Trophoblast cell (in vitro differentiated cells and primary cell): Measurements from ENCODE around the gene PACS2.

Experiments used
- DNase-seq, 2 donors: peaks; one replicate each; pipeline ENCODE4 v3.0.0-alpha.2; 2016
- H2AFZ ChIP-seq: 2 replicates; pipeline ENCODE4 v1.6.1; 2013; ENCODE audit warnings: low read length, moderate library complexity, mild to moderate bottlenecking; ENCODE audit not compliant: insufficient read depth, poor library complexity
- H2AK5ac ChIP-seq: 2 replicates; pipeline ENCODE4 v1.6.1; 2013; ENCODE audit warnings: mild to moderate bottlenecking, low read length
- H2BK120ac ChIP-seq: 2 replicates; pipeline ENCODE4 v1.6.1; 2013; ENCODE audit warnings: low read length, mild to moderate bottlenecking, moderate library complexity; ENCODE audit not compliant: insufficient read depth, poor library complexity
- H2BK12ac ChIP-seq: 2 replicates; pipeline ENCODE4 v1.6.1; 2013; ENCODE audit warnings: mild to moderate bottlenecking, low read length, moderate library complexity
- H2BK5ac ChIP-seq: 2 replicates; pipeline ENCODE4 v1.6.1; 2013; ENCODE audit warnings: low read length, low read depth, moderate library complexity, mild to moderate bottlenecking; ENCODE audit not compliant: poor library complexity
- H3K14ac ChIP-seq: 2 replicates; pipeline ENCODE4 v1.6.1; 2013; ENCODE audit warnings: mild to moderate bottlenecking, low read length
- H3K18ac ChIP-seq: 2 replicates; pipeline ENCODE4 v1.6.1; 2013; ENCODE audit warnings: mild to moderate bottlenecking, low read length
- H3K23ac ChIP-seq: 2 replicates; pipeline ENCODE4 v1.6.1; 2013; ENCODE audit warnings: low read length
- H3K27ac ChIP-seq: 2 replicates; pipeline ENCODE4 v1.5.1; 2013; ENCODE audit warnings: low read depth, mild to moderate bottlenecking, inconsistent platforms, low read length, moderate library complexity
- H3K27me3 ChIP-seq: 2 replicates; pipeline ENCODE4 v1.6.1; 2013; ENCODE audit warnings: inconsistent platforms, mild to moderate bottlenecking, low read length, moderate library complexity; ENCODE audit not compliant: insufficient read depth
- H3K36me3 ChIP-seq, 2 experiments: 1 replicate in 1 of 2; 2 replicates in 1 of 2; pipeline ENCODE4 v1.6.1; 2013; ENCODE audit warnings: low read length in 2 of 2, mild to moderate bottlenecking in 2 of 2, moderate library complexity in 1 of 2; ENCODE audit not compliant: insufficient read depth in 2 of 2, control insufficient read depth in 1 of 2
- H3K4ac ChIP-seq: 2 replicates; pipeline ENCODE4 v1.6.1; 2013; ENCODE audit warnings: low read depth, mild to moderate bottlenecking, low read length, moderate library complexity
- H3K4me1 ChIP-seq, 2 experiments: 1 replicate in 1 of 2; 2 replicates in 1 of 2; pipeline ENCODE4 v1.6.1; 2013; ENCODE audit warnings: low read length in 2 of 2, mild to moderate bottlenecking in 2 of 2, moderate library complexity in 1 of 2; ENCODE audit not compliant: insufficient read depth in 2 of 2, control insufficient read depth in 1 of 2
- H3K4me2 ChIP-seq: 2 replicates; pipeline ENCODE4 v1.6.1; 2013; ENCODE audit warnings: inconsistent platforms, mild to moderate bottlenecking, low read length, moderate library complexity
- H3K4me3 ChIP-seq: 2 replicates; pipeline ENCODE4 v1.5.1; 2013; ENCODE audit warnings: mild to moderate bottlenecking, low read depth, low read length, inconsistent platforms
- H3K79me1 ChIP-seq: one replicate; pipeline ENCODE4 v1.6.1; 2013; ENCODE audit warnings: low read length
- H3K79me2 ChIP-seq: 2 replicates; pipeline ENCODE4 v1.6.1; 2013; ENCODE audit warnings: low read length, mild to moderate bottlenecking; ENCODE audit not compliant: control insufficient read depth, insufficient read depth, poor library complexity
- H3K9ac ChIP-seq: 2 replicates; pipeline ENCODE4 v1.6.1; 2013; ENCODE audit warnings: mild to moderate bottlenecking, low read length
- H3K9me3 ChIP-seq: 2 replicates; pipeline ENCODE4 v1.6.1; 2013; ENCODE audit warnings: low read depth, mild to moderate bottlenecking, control low read depth, inconsistent platforms, low read length; ENCODE audit not compliant: insufficient read depth
- H4K12ac ChIP-seq: 2 replicates; pipeline ENCODE4 v1.6.1; 2013; ENCODE audit warnings: low read depth, mild to moderate bottlenecking, low read length, moderate library complexity
- H4K8ac ChIP-seq: 2 replicates; pipeline ENCODE4 v1.6.1; 2013; ENCODE audit warnings: low read depth, mild to moderate bottlenecking, low read length, moderate library complexity
- H4K91ac ChIP-seq: one replicate; pipeline ENCODE4 v1.6.1; 2013; ENCODE audit warnings: low read depth, mild to moderate bottlenecking, low read length, moderate library complexity
- WGBS: extraction: QIAGEN DNeasy Blood & Tissue Kit; methylation state at CpG from one replicate; pipeline ENCODE4 v1.1.7; 2013; ENCODE audit warnings: missing lambda C conversion rate; ENCODE audit not compliant: insufficient read length, insufficient coverage; ENCODE audit errors: extremely low coverage; 5-methylcytosine and 5-hydroxymethylcytosine counted together

PACS2 gene

GRCh38 chr14:105337966-105338741, 23.6 kb downstream of the PACS2 start:
- DNase-seq = no peak
- Histone ChIP-seq H4K91ac (no peak overlapping the region), H3K27me3 (no peaks in the 10 kb centered on the region), H3K23ac (no peak overlapping the region), H3K4me3 (peak overlapping the region; percentile 35), H2BK12ac (no peak overlapping the region), H4K12ac (no peak overlapping the region), H3K36me3 (peaks cover 0 to 5% of the 10 kb centered on the region in 2 experiments), H2AFZ (no peak overlapping the region), H3K14ac (no peak overlapping the region), H2BK5ac (no peak overlapping the region), H3K79me2 (peaks cover 2% of the 10 kb centered on the region), H3K4me1 (peaks cover 9 to 12% of the 10 kb centered on the region in 2 experiments), H3K18ac (no peak overlapping the region), H3K27ac (no peak overlapping the region), H3K4ac (no peak overlapping the region), H3K79me1 (no peaks in the 10 kb centered on the region), H4K8ac (no peak overlapping the region), H3K9me3 (peaks cover 10% of the 10 kb centered on the region), H3K4me2 (no peak overlapping the region), H2BK120ac (no peak overlapping the region), H2AK5ac (no peak overlapping the region), H3K9ac (no peak overlapping the region)
- no CpG with 5 or more reads among the region's 18 CpGs for WGBS

GRCh38 chr14:105340821-105341733, 26.5 kb downstream of the PACS2 start:
- Histone ChIP-seq H3K14ac (no peak overlapping the region), H3K27ac (no peak overlapping the region), H3K4me3 (no peak overlapping the region), H3K79me2 (no peaks in the 10 kb centered on the region), H3K4me1 (no peaks in the 10 kb centered on the region), H2BK120ac (no peak overlapping the region), H2BK12ac (no peak overlapping the region), H3K79me1 (no peaks in the 10 kb centered on the region), H3K18ac (no peak overlapping the region), H3K23ac (no peak overlapping the region), H3K9me3 (peaks cover 3% of the 10 kb centered on the region), H3K4ac (no peak overlapping the region), H4K8ac (no peak overlapping the region), H4K91ac (no peak overlapping the region), H4K12ac (no peak overlapping the region), H3K27me3 (no peaks in the 10 kb centered on the region), H2BK5ac (no peak overlapping the region), H2AFZ (no peak overlapping the region), H3K36me3 (peaks cover 0 to 5% of the 10 kb centered on the region in 2 experiments), H3K9ac (no peak overlapping the region), H2AK5ac (no peak overlapping the region), H3K4me2 (no peak overlapping the region)
- DNase-seq = no peak
- no CpG with 5 or more reads among the region's 20 CpGs for WGBS

- Histone ChIP-seq H2BK12ac (no peak overlapping the region), H2BK5ac (no peak overlapping the region), H3K79me2 (no peaks in the 10 kb centered on the region), H4K12ac (no peak overlapping the region), H3K27me3 (no peaks in the 10 kb centered on the region), H3K36me3 (no peaks in the 10 kb centered on the region), H3K79me1 (no peaks in the 10 kb centered on the region), H4K8ac (no peak overlapping the region), H3K23ac (no peak overlapping the region), H4K91ac (no peak overlapping the region), H3K4me3 (no peak overlapping the region), H3K4me2 (no peak overlapping the region), H2BK120ac (no peak overlapping the region), H3K9ac (no peak overlapping the region), H3K9me3 (peaks cover 2% of the 10 kb centered on the region), H3K4me1 (no peaks in the 10 kb centered on the region), H2AFZ (no peak overlapping the region), H3K14ac (no peak overlapping the region), H3K27ac (no peak overlapping the region), H3K4ac (no peak overlapping the region), H3K18ac (no peak overlapping the region), H2AK5ac (no peak overlapping the region)
- no CpG with 5 or more reads among the region's 7 CpGs for WGBS
- no peak for DNase-seq
These were observed 28.6 kb downstream of the PACS2 start for GRCh38 chr14:105343194-105343593.

GRCh38 chr14:105346200-105346533, 31.6 kb downstream of the PACS2 start:
- H3K27ac ChIP-seq = no peak overlapping the region
- H3K9me3 ChIP-seq = peaks cover 4% of the 10 kb centered on the region
- H3K36me3 ChIP-seq = peaks cover 0 to 4% of the 10 kb centered on the region in 2 experiments
- H3K9ac ChIP-seq = no peak overlapping the region
- no peak overlapping the region for H3K4me3 ChIP-seq
- no peaks in the 10 kb centered on the region for H3K4me1 ChIP-seq
- H3K4me2 ChIP-seq = no peak overlapping the region
- H2AK5ac ChIP-seq = no peak overlapping the region
- no peaks in the 10 kb centered on the region for H3K27me3 ChIP-seq
- H3K79me2 ChIP-seq = no peaks in the 10 kb centered on the region
- no peak for DNase-seq
- H2BK5ac ChIP-seq = no peak overlapping the region
- H4K91ac ChIP-seq = no peak overlapping the region
- WGBS = no CpG with 5 or more reads among the region's 13 CpGs
- H2AFZ ChIP-seq = no peak overlapping the region
- no peak overlapping the region for H3K18ac ChIP-seq
- no peak overlapping the region for H3K23ac ChIP-seq
- H4K8ac ChIP-seq = no peak overlapping the region
- H4K12ac ChIP-seq = no peak overlapping the region
- no peak overlapping the region for H2BK120ac ChIP-seq
- H3K4ac ChIP-seq = no peak overlapping the region
- no peak overlapping the region for H2BK12ac ChIP-seq
- no peak overlapping the region for H3K14ac ChIP-seq
- no peaks in the 10 kb centered on the region for H3K79me1 ChIP-seq
